Measurements from ENCODE around the gene ZNF660.
"Not testable (repeated sequence)": the region's sequence is repeated elsewhere in the genome, so short reads cannot be mapped to it uniquely, and the experiment has no call there.

ZNF660 gene

DNA sequence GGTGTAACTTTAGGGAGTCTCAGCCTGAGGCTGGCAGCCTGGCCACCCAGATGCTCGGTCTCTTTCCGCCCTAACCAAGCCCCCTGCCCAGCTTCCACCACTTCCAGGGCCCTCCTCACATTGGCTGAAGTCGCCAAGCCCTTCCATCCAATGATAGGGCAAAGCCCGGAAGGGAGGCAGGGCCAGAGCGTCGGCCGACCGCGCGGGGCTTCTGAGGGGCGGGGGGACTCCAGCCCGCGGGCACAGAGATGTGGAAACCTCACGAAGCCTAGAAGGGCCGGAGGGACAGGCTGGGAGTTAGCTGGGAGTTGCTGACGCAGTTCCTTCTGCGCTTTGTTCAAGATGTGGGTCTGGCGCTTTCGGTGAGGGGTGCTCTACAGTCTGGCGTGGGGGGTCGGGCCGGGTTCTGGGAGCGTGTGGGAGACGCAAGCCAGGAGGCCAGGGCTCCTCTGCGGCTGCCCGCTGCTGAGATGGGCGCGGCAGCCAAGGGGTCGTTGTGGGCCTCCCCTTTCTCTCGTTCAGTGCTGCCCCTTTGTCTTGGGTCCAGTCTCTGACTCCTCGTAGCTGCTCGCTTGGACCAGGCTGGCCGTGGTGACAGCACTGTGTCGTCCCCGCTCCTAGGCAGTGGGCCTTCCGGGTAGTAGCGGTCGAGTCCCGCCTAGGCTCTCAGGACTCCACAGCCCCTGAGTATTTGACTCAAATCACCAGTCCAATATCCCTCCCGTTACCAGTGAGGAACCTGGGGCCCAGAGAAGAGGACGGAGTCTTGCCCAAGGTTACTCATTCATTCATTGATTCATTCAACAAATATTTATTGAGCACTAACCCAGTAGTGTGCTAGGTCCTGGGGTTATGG is at the start of gene ZNF660:
Gene ZNF660, plus strand, starts transcription at position 319 of the 856 bp plus-strand sequence. CDS start 9,230 bp downstream, outside the sequence.
- no peak for DNase-seq (ENCODE audit: low read depth in 2 of 3, low spot score in 1 of 3)

DNA sequence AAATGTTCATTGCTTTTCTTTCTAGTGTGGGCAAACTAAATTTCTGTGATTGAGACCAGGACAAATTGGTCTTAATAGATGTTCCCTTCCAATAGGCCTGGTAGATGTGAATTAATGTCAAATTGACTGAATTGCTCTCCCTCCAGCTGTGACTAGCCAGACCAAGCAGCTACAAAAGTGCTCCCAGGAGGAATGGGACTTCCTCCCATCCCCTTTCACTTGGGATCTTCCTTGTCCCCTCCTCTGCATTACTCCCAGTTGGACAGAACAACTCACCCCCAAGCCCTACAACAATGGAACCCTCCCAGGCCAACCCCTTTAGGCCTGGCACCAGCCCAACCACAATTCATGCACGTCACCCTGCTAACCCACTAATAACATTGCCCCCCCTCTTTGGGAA is 49.4 kb upstream of the ZNF660 start:
- DNase-seq (ENCODE audit: low read depth in 2 of 3, low spot score in 1 of 3): no peak

DNA sequence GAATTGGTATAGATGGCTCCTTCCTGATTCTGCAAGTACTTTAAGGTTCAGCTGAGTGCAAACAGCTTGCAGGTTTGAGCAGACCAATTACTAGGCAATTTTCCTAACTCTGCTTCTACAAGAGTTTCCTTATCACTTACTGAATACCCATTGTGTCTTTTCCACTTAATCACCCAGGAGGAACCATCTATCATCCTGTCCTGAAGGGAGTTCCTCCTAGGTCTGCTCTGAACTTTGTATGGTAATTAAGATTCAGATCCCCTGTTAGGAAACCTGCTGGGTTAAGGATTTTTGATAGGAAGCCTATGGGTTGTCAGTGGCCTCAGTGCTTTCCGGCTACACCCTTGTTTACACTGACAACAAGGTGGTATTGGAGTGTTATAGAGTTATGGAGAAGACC is 40.0 kb upstream of the ZNF660 start:
- DNase-seq (ENCODE audit: low read depth in 2 of 3, low spot score in 1 of 3): not testable (repeated sequence)

DNA sequence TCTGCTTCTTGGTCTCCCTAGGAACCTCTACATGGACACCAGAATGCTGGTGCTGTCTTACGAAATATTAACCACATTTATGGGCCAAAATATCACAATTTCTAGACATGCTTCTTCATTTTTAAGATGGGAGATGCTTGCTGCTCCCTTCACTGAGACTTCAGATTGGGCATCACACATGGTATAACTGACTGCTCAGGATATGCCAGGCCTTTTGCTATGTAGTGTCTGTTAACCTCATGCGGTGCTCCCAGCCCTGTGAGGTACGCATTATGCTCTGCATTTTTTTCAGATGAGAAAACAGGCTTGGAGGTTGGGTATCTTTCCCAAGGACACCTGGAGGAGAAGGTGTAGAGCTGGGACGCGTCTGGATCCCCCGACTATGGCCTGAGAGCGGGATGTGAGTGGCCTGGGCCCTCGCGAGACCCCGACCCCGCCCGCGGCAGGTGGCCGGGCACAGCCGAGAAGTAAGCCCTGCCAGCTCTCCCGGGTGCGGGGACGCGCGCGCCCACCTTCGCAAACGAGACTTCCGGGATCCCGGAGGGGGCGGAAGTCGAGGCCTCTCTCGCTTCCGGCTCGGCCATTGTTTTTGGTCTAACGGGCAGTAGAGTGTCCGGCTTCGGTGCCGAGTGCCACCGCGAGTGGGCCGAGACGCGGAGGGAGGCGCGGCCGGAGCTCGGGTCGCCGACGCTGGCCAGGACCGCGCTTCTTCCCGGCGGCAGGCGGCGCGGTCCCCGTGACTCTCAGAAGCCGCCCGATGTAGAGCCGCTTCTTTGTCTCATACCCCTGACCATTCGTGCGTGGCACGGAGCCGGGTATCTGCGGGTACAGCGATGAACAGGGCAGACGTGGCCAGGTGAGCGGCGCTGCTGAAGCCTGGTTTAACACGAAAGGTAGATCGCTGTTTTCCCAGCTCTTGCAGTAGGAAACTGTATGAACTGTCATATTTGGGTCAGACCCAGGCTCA is 29.9 kb upstream of the ZNF660 start, which contains the start of gene ZKSCAN7:
Gene ZKSCAN7, plus strand, starts transcription at position 568 of the 967 bp plus-strand sequence. CDS start 1,855 bp downstream, outside the sequence.
- DNase-seq (ENCODE audit: low read depth in 2 of 3, low spot score in 1 of 3): peak; percentile 15 to 37 (median 16)

DNA sequence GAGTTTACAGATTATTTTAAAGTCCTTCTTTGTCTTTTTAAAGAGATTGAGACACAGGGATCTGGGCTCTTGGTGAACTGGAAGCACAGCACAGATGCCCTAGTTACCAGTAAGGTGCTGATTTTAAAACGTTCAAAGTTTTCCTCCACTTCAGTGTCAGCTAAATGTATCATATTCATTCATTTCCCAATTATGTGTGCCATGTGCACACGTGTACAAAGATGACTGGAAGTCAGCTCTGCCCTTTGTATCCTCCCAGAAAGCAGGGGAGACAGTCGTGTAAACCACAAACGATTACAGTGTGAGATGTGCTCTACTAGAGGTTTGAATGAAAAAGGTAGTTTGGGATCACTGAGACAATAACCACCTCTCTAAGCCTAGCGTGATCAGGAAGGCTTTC is 29.0 kb upstream of the ZNF660 start:
- peak in 1 of 3 donors; percentile 3 for DNase-seq (ENCODE audit: low read depth in 2 of 3, low spot score in 1 of 3)

DNA sequence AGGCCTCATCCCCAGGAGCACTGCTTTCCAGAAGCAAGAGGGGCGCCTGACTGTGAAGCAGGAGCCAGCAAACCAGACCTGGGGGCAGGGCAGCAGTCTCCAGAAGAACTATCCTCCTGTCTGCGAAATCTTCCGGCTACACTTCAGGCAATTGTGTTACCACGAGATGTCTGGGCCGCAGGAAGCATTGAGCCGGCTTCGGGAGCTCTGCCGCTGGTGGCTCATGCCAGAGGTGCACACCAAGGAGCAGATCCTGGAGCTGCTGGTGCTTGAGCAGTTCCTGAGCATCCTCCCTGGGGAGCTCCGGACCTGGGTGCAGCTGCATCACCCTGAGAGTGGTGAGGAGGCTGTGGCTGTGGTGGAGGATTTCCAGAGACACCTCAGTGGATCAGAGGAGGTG is 27.7 kb upstream of the ZNF660 start:
- no peak for DNase-seq (ENCODE audit: low read depth in 2 of 3, low spot score in 1 of 3)

DNA sequence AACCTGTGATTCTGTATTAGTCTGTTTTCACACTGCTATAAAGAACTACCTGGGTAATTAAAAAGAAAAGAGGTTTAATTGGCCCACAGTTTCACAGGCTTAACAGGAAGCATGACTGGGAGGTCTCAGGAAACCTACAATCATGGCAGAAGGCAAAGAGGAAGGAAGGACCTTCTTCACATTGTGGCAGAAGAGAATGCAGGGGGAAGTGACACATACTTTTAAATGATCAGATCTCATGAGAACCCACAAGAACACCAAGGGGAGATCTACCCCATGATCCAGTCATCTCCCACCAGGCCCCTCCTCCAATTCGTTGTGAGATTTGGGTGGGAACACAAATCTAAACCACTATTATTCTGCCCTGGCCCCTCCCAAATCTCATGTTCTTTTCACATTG is 23.7 kb upstream of the ZNF660 start:
- no peak for DNase-seq (ENCODE audit: low read depth in 2 of 3, low spot score in 1 of 3)

DNA sequence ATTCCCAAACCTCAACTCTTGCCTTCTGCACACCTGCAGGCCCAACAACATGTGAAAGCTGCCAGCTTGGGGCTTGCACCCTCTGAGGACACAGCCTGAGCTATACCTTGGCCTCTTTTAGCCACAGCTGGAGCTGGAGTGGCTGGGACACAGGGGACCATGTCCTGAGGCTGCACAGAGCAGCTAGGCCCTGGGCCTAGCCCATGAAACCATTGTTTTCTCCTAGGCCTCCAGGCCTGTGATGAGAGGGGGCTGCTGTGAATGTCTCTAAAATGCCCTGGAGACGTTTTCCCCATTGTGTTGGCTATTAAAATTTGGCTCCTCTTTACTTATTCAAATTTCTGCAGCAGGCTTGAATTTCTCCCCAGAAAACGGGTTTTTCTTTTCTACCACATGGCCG is 22.6 kb upstream of the ZNF660 start:
- no peak for DNase-seq (ENCODE audit: low read depth in 2 of 3, low spot score in 1 of 3)

DNA sequence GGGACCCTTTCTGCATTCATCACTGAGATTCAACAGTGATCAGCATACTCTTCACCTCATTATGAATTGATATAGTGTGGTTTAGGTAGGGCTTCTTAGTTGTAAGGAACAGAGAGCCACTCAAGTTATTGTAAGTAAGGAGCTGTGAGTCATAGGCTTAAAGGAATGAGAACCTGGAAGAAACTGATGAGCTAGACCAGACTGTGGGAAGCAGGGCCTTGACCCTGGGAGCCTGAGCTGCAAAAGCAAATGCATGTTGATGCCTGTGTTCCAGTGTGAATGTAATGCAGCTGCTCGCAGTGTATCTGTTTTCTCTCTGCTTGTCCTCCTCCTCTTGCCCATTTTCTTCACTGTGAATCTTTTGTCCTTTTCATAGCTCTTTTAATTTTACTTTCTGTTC is 16.2 kb upstream of the ZNF660 start:
- DNase-seq (ENCODE audit: low read depth in 2 of 3, low spot score in 1 of 3): no peak

DNA sequence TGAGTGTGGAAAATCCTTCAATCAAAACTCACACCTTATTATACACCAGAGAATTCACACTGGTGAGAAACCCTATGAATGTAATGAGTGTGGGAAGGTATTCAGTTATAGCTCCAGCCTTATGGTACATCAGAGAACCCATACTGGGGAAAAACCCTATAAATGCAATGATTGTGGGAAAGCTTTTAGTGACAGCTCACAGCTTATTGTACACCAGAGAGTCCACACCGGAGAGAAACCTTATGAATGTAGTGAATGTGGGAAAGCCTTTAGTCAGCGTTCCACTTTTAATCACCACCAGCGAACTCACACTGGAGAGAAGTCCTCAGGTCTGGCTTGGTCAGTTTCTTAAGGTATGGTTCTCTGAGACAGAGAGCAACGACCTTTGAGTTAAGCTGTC is 13.7 kb upstream of the ZNF660 start:
- DNase-seq (ENCODE audit: low read depth in 2 of 3, low spot score in 1 of 3): no peak

DNA sequence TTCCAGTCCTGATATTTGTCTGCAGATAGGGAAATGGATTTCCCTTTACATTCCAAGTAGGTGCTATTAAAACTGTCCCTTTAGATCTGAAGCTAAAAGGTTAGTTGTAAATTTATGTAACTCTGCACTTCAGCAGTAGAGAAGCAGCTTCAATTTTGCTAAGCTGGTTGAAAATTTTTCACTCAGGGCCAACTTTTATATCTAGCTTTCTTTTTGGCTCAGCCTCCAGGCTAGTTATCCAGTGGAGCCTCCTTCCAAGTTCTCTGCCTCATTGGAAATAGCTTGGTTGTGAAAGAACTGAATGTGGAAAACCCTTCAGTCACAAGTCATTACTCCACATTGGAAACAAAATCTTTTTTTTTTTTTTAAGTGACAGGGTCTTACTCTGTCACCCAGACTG is 8.2 kb upstream of the ZNF660 start:
- no peak for DNase-seq (ENCODE audit: low read depth in 2 of 3, low spot score in 1 of 3)

DNA sequence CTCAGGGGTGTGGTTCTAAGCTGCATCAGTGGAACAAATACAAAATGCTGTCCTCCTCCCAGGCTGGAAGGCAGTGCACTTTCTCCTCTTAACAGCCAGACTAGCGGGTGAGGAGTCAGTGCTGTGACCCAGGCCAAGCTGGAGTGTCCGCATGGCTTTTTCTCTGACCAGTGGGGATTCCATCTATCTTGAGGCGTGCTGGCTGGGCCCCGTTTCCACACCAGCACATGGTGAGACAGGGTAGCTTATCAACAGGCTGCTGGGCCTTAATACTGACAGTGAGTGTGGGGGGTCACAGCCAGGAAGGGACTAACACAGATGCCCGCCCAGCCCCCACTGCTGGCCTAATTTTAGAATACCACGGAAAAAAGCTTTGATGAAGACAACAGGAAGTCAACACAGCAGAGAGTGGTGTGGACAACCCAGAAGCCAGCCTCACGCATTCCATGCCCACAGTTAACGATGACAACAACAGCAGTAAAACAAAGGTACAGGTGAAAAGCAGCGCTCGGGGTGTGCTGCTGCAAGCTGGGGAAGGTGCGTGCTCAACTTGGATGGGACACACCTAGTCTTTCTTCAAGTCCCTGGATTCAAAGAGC is 7.3 kb upstream of the ZNF660 start:
- not testable (repeated sequence) for DNase-seq (ENCODE audit: low read depth in 2 of 3, low spot score in 1 of 3)

DNA sequence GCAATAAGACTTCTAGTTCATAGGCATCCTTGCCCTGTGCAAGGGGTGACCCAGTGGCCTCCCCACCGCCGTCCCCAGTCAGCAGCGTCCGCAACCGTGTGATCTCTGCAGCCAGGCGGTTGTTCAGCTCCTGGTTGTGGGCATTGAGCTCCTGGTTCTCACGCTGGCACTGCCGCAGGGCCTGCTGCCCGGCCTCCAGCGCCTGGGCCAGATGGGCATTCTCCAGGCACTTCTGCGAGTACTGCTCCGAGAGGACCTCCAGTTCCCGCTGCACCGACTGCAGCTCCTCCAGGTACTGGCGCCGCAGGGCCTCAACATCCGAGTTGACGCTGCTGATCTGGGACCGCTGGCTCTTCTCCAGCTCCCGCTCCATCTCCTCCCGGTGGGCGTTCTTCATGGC is 6.4 kb upstream of the ZNF660 start:
- DNase-seq (ENCODE audit: low read depth in 2 of 3, low spot score in 1 of 3): not testable (repeated sequence)

DNA sequence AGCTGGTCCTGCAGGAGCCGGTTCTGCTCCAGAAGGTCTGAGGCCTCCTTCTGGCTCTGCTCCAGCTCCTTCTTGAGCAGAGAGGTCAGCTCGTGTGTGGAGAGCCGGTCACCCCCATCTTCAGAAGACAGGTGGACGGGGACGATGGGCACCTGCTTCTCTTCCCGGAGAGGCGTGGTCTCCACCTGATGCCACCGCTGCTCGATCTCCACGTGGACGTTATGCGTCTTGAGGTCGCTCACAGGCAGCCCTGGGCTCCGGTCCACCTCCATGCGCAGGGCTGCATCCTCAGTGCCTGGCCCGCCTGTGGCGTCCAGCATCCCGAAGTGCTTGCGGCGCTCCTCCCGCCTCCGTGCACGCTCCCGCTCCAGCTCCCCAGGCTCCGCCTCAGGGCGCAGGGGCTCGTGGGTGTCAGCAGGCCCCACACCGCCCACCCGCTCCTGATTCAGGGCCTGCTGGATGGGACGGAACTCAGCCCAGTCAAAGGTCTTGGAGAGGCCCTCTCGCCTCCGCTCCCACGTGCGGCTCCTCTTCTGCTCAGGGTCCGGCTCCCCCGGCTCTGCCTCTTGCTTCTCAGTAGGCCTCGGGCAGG is 5.7 kb upstream of the ZNF660 start:
- DNase-seq (ENCODE audit: low read depth in 2 of 3, low spot score in 1 of 3): not testable (repeated sequence)

DNA sequence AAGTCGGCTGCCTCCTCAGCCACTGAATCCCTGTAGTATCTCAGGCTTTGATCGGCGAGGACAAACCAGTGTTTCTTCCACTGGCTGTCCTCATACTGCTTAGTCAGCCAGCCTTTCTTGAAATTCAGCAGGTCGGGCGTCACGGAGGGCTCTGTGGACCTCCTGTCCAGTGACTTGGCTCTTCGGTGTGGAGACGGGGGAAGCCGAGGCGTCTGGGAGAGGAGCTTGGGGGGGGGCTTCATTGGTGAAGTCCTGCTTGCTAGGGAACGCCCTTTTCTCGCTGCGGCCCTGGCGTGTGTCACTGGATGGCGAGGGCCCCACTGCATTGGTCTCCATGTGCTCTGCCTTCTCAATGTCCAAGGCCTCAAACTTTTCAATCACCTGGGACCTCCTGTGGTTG is 5.0 kb upstream of the ZNF660 start:
- not testable (repeated sequence) for DNase-seq (ENCODE audit: low read depth in 2 of 3, low spot score in 1 of 3)

DNA sequence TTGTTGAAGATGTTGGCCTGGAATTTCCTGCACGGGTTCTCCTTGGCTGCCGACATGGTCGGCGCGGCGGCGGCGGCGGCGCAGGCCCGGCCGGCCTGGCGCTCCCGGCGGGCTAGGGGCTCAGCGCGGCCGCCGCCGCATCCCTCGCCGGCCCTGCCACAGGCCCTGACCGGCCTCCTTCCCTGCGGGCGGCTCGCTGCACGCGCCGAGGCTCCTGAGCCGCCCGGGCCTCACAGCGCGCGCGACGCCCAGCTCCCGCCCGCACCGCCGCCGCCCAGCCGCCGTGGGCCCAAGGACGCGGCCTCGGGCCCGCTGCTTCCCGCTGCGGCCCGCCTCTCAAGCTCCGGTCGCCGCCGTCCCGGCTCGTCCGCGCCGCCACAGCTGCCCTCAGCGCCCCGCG is 3.8 kb upstream of the ZNF660 start:
- not testable (repeated sequence) for DNase-seq (ENCODE audit: low read depth in 2 of 3, low spot score in 1 of 3)

DNA sequence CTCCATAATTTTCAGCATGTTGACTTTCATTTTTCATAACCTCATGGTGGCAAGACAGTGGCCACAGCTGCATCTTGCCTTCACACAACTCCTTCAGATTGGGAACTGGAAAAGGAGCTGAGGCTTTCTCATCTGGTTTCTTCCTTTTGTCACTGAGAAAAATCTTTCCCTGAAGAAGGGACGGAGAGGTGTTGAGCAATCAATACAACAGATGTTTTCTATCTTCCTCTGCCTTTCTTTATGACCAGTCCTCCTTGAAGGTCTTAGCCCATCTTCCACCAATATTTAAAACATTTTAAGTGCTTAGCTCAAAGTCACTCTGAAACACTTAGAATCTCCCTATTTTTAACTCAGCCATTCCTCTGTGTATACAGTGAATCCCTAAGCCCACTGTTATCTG is 11.9 kb downstream of the ZNF660 start:
- DNase-seq (ENCODE audit: low read depth in 2 of 3, low spot score in 1 of 3): no peak

DNA sequence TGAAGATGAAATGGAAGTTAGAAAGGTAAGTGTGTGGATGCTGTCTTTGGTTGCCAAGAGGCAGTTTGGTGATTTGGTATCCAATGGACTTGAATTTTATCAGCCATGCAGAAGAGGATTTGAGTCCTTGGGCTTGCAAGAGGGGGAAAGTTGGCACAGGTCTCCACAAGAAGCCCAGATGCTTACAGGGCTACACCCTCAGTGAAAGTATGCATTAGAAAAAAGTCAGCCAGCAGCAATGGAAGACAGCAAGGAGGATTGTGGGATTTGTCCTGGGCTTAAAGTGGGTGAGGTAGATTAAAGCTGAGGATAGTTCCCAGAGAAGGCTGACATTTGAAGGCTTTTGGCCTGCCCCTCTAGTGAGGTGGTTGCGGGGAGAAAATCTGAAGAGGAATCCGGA is 17.0 kb downstream of the ZNF660 start:
- DNase-seq (ENCODE audit: low read depth in 2 of 3, low spot score in 1 of 3): no peak

DNA sequence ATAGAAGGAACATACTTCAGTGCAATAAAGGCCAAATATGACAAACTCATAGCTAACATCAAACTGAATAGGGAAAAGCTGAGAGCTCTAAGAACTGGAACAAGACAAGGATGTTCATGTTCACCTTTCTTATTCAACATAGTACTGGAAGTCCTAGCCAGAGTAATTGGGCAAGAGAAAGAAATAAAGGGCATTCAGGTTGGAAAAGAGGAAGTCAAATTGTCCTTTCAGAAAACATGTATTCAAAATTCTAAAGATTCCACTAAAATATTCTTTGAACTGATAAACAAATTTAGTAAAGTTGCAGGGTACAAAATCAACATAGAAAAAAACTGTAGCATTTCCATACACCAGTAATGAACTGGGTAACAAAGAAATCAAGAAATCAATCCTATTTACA is 27.9 kb downstream of the ZNF660 start:
- DNase-seq (ENCODE audit: low read depth in 2 of 3, low spot score in 1 of 3): no peak

DNA sequence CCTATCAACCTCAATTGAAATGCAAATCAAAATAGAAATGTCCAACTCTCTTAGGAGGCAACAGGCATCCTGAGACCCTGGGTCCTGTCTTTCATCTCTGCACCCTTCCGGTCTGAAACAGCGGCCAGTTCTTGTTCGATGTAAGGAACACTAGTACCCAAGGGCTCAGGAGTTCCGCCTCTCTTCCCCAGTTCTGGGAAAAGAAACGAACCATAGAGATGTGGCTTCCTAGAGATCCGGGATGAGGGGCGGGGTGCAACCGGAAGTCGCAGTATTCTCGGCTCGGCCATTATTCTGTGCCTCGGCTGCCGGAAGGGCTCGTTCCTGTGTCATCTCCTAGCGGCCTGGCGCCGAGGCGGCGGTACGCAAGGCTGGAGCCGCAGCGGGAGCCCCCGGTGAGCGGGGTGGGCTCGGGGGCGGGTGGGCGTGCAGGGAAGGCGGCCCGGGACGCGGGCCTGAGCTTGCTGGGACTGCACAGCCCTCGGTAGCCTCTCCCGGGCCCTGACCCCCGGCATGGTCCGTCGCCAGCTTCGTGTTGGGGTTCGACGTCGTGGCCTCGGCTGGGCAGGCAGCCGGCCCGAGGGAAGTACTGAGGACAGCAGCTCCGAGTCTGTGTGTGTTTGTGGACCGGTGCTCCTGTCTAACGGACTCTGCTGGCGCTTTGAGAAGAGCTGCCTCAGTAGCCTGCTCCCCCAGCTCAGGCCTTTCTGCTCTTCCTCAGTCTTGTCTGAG is 40.2 kb downstream of the ZNF660 start, which contains the start of gene ZNF197:
Gene ZNF197, plus strand, starts transcription at position 288 of the 732 bp plus-strand sequence. CDS start 4,119 bp downstream, outside the sequence.
- DNase-seq (ENCODE audit: low read depth in 2 of 3, low spot score in 1 of 3): peak; percentile 48 to 57 (median 50)
